ENCODE results near the gene GCHFR. TPM values are rescaled to one million over a fixed set of nuclear protein-coding genes. Genes with fewer than 3 reads are reported as not detected.

Gene GCHFR
- total RNA-seq = 4.3 and 15.7 TPM in 2 replicates

GRCh38 chr15:40763801-40764628 lies at the start of gene GCHFR:
TSS of gene GCHFR (plus strand) at chr15:40764068. CDS start at chr15:40764181, 113 bp downstream.

GRCh38 chr15:40754883-40755811 lies 8.7 kb upstream of the GCHFR start, which contains the start of gene RMDN3:
TSS of gene RMDN3 (minus strand) at chr15:40755254. CDS start at chr15:40754783, 471 bp downstream.

GRCh38 chr15:40769274-40770146 lies 5.6 kb downstream of the GCHFR start, which contains the start of gene C15orf62:
TSS of gene C15orf62 (plus strand) at chr15:40769980. CDS start at chr15:40770496, 516 bp downstream.

GRCh38 chr15:40807028-40807887 lies 43.4 kb downstream of the GCHFR start, which contains the start of the genes DNAJC17 and ZFYVE19:
TSS of gene DNAJC17 (minus strand) at chr15:40807473. CDS start at chr15:40807446, 27 bp downstream.
TSS of gene ZFYVE19 (plus strand) at chr15:40807089. CDS start at chr15:40807590, 501 bp downstream.

Other genes with a start within 250 kb of the GCHFR start
- 11.3 and 11.6 TPM in 2 replicates for gene CCDC32, start 199.0 kb upstream of the GCHFR start, total RNA-seq
- gene RPUSD2, start 194.8 kb upstream of the GCHFR start, total RNA-seq = 15.4 and 16.0 TPM in 2 replicates
- 0.36 and 0.68 TPM in 2 replicates for gene KNL1, start 169.8 kb upstream of the GCHFR start, total RNA-seq
- 0.28 and 0.34 TPM in 2 replicates for gene RAD51, start 68.9 kb upstream of the GCHFR start, total RNA-seq
- 22.2 and 27.6 TPM in 2 replicates for gene RMDN3, start 8.8 kb upstream of the GCHFR start, total RNA-seq
- 1.1 and 1.7 TPM in 2 replicates for gene C15orf62, start 5.9 kb downstream of the GCHFR start, total RNA-seq
- 18.8 and 30.3 TPM in 2 replicates for gene ZFYVE19, start 43.0 kb downstream of the GCHFR start, total RNA-seq
- gene DNAJC17, start 43.4 kb downstream of the GCHFR start, total RNA-seq = 25.8 and 27.0 TPM in 2 replicates
- gene PPP1R14D, start 64.6 kb downstream of the GCHFR start, total RNA-seq = not detected in 2 replicates
- 196 and 485 TPM in 2 replicates for gene SPINT1, start 80.0 kb downstream of the GCHFR start, total RNA-seq
- gene RHOV, start 110.2 kb downstream of the GCHFR start, total RNA-seq = 6.2 and 37.3 TPM in 2 replicates
- gene VPS18, start 130.4 kb downstream of the GCHFR start, total RNA-seq = 23.2 and 47.6 TPM in 2 replicates
- under 0.01 and 0.07 TPM in 2 replicates for gene DLL4, start 165.3 kb downstream of the GCHFR start, total RNA-seq
- gene CHAC1, start 189.4 kb downstream of the GCHFR start, total RNA-seq = 63.7 and 81.0 TPM in 2 replicates